Liver (tissue), 9 donors: ENCODE results near the gene POMT2. TPM values are rescaled to one million over a fixed set of nuclear protein-coding genes. Genes with fewer than 3 reads are reported as not detected.

Experiments used
- DNase-seq: peaks from one replicate; pipeline ENCODE4 v3.0.0-alpha.2; 2017; ENCODE audit warnings: low spot score
- H3K27ac ChIP-seq, 2 donors: one replicate each; pipeline ENCODE4 v1.7.0; 2013; ENCODE audit warnings: inconsistent platforms in 2 of 2, low read length in 2 of 2, control low read depth in 1 of 2, low read depth in 1 of 2, mild to moderate bottlenecking in 1 of 2
- H3K27me3 ChIP-seq, 4 donors: one replicate each; pipeline versions ENCODE4 v1.6.1 to v1.7.0; 2013; ENCODE audit warnings: low read length in 3 of 4, inconsistent platforms in 1 of 4, mild to moderate bottlenecking in 1 of 4, moderate library complexity in 1 of 4; ENCODE audit not compliant: control insufficient read depth in 4 of 4, insufficient read depth in 4 of 4
- H3K36me3 ChIP-seq, 4 donors: one replicate each; pipeline versions ENCODE4 v1.6.1 to v1.7.0; 2013; ENCODE audit warnings: low read length in 3 of 4, mild to moderate bottlenecking in 3 of 4, low read depth in 1 of 4, moderate library complexity in 1 of 4; ENCODE audit not compliant: control insufficient read depth in 4 of 4, insufficient read depth in 3 of 4
- H3K4me1 ChIP-seq, 4 donors: one replicate each; pipeline versions ENCODE4 v1.6.1 to v1.7.0; 2013; ENCODE audit warnings: low read length in 3 of 4, mild to moderate bottlenecking in 3 of 4, moderate library complexity in 1 of 4; ENCODE audit not compliant: control insufficient read depth in 4 of 4, insufficient read depth in 4 of 4
- H3K4me3 ChIP-seq, 3 donors: one replicate each; pipeline versions ENCODE4 v1.6.1 to v1.7.0; 2013; ENCODE audit warnings: low read length in 3 of 3, control low read depth in 1 of 3, low read depth in 1 of 3, mild to moderate bottlenecking in 1 of 3
- H3K9ac ChIP-seq, 2 donors: one replicate each; pipeline ENCODE4 v1.7.0; 2013; ENCODE audit warnings: low read length in 2 of 2, mild to moderate bottlenecking in 2 of 2, moderate library complexity in 2 of 2, control low read depth in 1 of 2, low read depth in 1 of 2
- H3K9me3 ChIP-seq, 4 donors: one replicate each; pipeline versions ENCODE4 v1.6.1 to v1.7.0; 2013; ENCODE audit warnings: low read length in 3 of 4; ENCODE audit not compliant: control insufficient read depth in 4 of 4
- EGR1 ChIP-seq, 2 donors: IDR thresholded peaks; 2 replicates each; pipeline ENCODE4 v1.6.1; 2016 to 2018; ENCODE audit warnings: antibody characterized with exemption in 2 of 2, low read depth in 2 of 2
- FOXA1 ChIP-seq: IDR thresholded peaks from 2 replicates; pipeline ENCODE4 v1.6.1; 2016; ENCODE audit warnings: antibody characterized with exemption
- FOXA2 ChIP-seq: IDR thresholded peaks from 2 replicates; pipeline ENCODE4 v1.6.1; 2016; ENCODE audit warnings: antibody characterized with exemption
- GABPA ChIP-seq, 2 donors: IDR thresholded peaks in 1 of 2; conservative IDR thresholded peaks in 1 of 2; 2 replicates each; pipeline ENCODE4 v1.6.1; 2016; ENCODE audit warnings: antibody characterized with exemption in 2 of 2, mild to moderate bottlenecking in 1 of 2, moderate library complexity in 1 of 2
- HNF4G ChIP-seq: IDR thresholded peaks from 2 replicates; pipeline ENCODE4 v1.6.1; 2016; ENCODE audit warnings: antibody characterized with exemption
- JUND ChIP-seq, 2 donors: IDR thresholded peaks; 2 replicates each; pipeline ENCODE4 v1.6.1; 2016; ENCODE audit warnings: antibody characterized with exemption in 2 of 2
- MAX ChIP-seq: IDR thresholded peaks from 2 replicates; pipeline ENCODE4 v1.6.1; 2016; ENCODE audit warnings: antibody characterized with exemption
- NR2F2 ChIP-seq: IDR thresholded peaks from 2 replicates; pipeline ENCODE4 v1.6.1; 2016; ENCODE audit warnings: antibody characterized with exemption
- RAD21 ChIP-seq, 2 donors: IDR thresholded peaks; 2 replicates each; pipeline ENCODE4 v1.6.1; 2016; ENCODE audit warnings: antibody characterized with exemption in 2 of 2, mild to moderate bottlenecking in 2 of 2
- REST ChIP-seq: IDR thresholded peaks from 2 replicates; pipeline ENCODE4 v1.6.1; 2016; ENCODE audit warnings: antibody characterized with exemption, mild to moderate bottlenecking
- RXRA ChIP-seq, 2 donors: IDR thresholded peaks; 2 replicates each; pipeline ENCODE4 v1.6.1; 2017 to 2018; ENCODE audit warnings: antibody characterized with exemption in 2 of 2, mild to moderate bottlenecking in 1 of 2
- SP1 ChIP-seq: IDR thresholded peaks from 2 replicates; pipeline ENCODE4 v1.6.1; 2018; ENCODE audit warnings: antibody characterized with exemption, mild to moderate bottlenecking
- TAF1 ChIP-seq: conservative IDR thresholded peaks from 2 replicates; pipeline ENCODE4 v1.6.1; 2016; ENCODE audit warnings: antibody characterized with exemption, mild to moderate bottlenecking
- YY1 ChIP-seq: IDR thresholded peaks from 2 replicates; pipeline ENCODE4 v1.6.1; 2016; ENCODE audit warnings: antibody characterized with exemption, mild to moderate bottlenecking
- WGBS: extraction: QIAGEN DNeasy Blood & Tissue Kit; methylation state at CpG from one replicate; pipeline ENCODE4 v1.1.7; 2013; 5-methylcytosine and 5-hydroxymethylcytosine counted together
- polyA plus RNA-seq, 2 donors: library from polyadenylated mRNA; stranded (reverse) in 1 of 2; unstranded in 1 of 2; fragments of 200-250 nt in 1 of 2; fragments of >200 nt in 1 of 2; fragmentation: Nextera tagmentation in 1 of 2; extraction: Ambion mirVana in 1 of 2; gene quantifications; one replicate each; pipeline versions ENCODE4 v1.2.1 to v1.2.3, GENCODE V29; 2013 to 2015
- total RNA-seq, 2 donors: library from RNA; depleted of rRNA; stranded (reverse); fragments of >200 nt; gene quantifications; one replicate each; pipeline ENCODE4 v1.2.3, GENCODE V29; 2014
- TF ChIP-seq, protein P1 (sequence below): fragments of 150-350 bp; IDR thresholded peaks from 2 replicates; pipeline ENCODE4 v1.5.1; 2017; ENCODE audit warnings: improper control_type of control experiment, low read depth, low read length; ENCODE audit not compliant: missing input control
- TF ChIP-seq, protein P2 (sequence below): IDR thresholded peaks from 2 replicates; pipeline ENCODE4 v1.6.1; 2016; ENCODE audit warnings: antibody characterized with exemption
- donor health status: healthy.
- donor health status: healthy.
- donor health status: healthy.
- donor health status: healthy.
- donor health status: healthy.

Gene POMT2
- total and polyA plus RNA-seq, 4 donors, result 4.8 to 13.1 (median 5.3) TPM

DNA sequence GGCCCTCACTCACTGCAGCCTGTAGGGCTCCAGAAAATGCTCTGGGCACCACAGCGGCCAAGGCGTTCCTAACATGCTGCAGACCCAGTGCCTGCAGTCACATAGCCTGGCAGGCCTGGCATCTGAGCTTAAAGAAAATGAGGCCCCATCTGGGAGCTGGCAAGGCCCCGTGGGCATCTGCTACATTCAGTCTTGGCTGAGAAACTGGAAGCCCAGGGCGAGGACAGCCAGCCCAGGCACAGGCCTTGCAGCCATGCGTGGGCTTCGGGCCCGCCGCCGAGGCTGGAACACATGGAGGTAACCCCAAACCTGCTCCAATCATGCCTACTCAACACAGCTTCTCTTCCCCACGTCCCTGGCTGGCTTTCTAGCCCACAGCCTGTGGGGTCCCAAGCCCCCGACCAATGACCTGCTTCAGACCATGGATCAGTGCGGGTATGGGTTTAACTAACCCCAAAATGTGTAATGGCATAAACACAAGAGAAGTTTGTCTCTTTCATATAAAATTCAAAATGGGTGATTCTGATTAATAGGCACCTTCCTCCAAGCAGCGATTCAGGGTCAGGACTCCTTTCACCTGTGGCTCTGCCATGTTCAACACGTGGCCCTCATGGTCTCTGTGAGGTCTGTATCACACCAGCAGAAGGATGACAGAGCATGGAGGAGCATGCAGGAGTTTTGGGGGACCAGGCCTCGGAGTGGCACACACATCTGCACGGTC lies 56.1 kb downstream of the POMT2 start:
- TF ChIP-seq EGR1 (IDR thresholded peaks at IDR 0.05; ENCODE audit: low read depth in 2 of 2), result no peak
- no peak for TF ChIP-seq SP1
- TF ChIP-seq RAD21 (IDR thresholded peaks at IDR 0.05), result no peak
- TF ChIP-seq, protein P1, sequence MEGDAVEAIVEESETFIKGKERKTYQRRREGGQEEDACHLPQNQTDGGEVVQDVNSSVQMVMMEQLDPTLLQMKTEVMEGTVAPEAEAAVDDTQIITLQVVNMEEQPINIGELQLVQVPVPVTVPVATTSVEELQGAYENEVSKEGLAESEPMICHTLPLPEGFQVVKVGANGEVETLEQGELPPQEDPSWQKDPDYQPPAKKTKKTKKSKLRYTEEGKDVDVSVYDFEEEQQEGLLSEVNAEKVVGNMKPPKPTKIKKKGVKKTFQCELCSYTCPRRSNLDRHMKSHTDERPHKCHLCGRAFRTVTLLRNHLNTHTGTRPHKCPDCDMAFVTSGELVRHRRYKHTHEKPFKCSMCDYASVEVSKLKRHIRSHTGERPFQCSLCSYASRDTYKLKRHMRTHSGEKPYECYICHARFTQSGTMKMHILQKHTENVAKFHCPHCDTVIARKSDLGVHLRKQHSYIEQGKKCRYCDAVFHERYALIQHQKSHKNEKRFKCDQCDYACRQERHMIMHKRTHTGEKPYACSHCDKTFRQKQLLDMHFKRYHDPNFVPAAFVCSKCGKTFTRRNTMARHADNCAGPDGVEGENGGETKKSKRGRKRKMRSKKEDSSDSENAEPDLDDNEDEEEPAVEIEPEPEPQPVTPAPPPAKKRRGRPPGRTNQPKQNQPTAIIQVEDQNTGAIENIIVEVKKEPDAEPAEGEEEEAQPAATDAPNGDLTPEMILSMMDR, result no peak
- TF ChIP-seq HNF4G, result no peak
- H3K9me3 ChIP-seq, result peaks cover 0 to 1% (median 0%) of the 10 kb centered on the region in 4 donors
- H3K27ac ChIP-seq, result no peak overlapping the region
- WGBS, result 85% methylated on average over 16 of the region's 16 CpGs
- H3K4me3 ChIP-seq, result no peak overlapping the region
- no peak for DNase-seq
- no peaks in the 10 kb centered on the region for H3K36me3 ChIP-seq
- H3K27me3 ChIP-seq, result peaks cover 0 to 7% (median 0%) of the 10 kb centered on the region in 4 donors
- no peak overlapping the region for H3K9ac ChIP-seq
- H3K4me1 ChIP-seq, result no peaks in the 10 kb centered on the region

DNA sequence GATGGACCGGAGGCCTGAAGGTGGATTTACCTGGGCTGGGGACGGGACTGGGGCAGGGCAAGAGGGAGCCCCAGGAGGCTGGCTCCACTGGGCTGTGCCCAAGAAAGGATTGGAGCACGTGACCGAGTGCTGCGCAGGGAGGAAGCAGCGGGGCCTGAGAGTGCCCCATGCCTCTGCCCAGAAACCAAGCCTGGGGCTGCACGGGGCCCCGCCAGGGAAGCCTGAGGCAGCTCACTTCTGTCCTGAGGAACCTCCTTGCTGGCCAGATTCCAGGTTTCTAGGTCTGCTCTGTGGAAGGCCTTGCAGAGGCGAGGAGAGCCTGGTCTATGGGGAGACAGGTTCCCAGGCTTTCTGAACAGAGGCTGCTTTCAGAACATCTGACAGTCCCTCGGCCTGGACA lies 60.1 kb downstream of the POMT2 start:
- Histone ChIP-seq H3K9ac (no peak overlapping the region), H3K27ac (no peak overlapping the region), H3K36me3 (no peaks in the 10 kb centered on the region), H3K4me3 (no peak overlapping the region), H3K4me1 (no peaks in the 10 kb centered on the region), H3K9me3 (no peaks in the 10 kb centered on the region), H3K27me3 (no peaks in the 10 kb centered on the region)
- WGBS, result 68% methylated on average over 10 of the region's 10 CpGs
- no peak for DNase-seq
- TF ChIP-seq HNF4G, result no peak
- TF ChIP-seq, protein P1, result no peak
- TF ChIP-seq RAD21 (IDR thresholded peaks at IDR 0.05), result no peak
- no peak for TF ChIP-seq MAX
- TF ChIP-seq TAF1, result no peak
- TF ChIP-seq EGR1 (IDR thresholded peaks at IDR 0.05; ENCODE audit: low read depth in 2 of 2), result no peak
- TF ChIP-seq SP1, result no peak
- no peak for TF ChIP-seq YY1
- no peak for TF ChIP-seq RXRA (IDR thresholded peaks at IDR 0.05)
- TF ChIP-seq NR2F2, result no peak
- TF ChIP-seq, protein P2, sequence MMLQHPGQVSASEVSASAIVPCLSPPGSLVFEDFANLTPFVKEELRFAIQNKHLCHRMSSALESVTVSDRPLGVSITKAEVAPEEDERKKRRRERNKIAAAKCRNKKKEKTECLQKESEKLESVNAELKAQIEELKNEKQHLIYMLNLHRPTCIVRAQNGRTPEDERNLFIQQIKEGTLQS, result no peak
- TF ChIP-seq GABPA (IDR thresholded peaks at IDR 0.05 in 1 of 2, conservative IDR thresholded peaks at IDR 0.05 in 1 of 2), result no peak

DNA sequence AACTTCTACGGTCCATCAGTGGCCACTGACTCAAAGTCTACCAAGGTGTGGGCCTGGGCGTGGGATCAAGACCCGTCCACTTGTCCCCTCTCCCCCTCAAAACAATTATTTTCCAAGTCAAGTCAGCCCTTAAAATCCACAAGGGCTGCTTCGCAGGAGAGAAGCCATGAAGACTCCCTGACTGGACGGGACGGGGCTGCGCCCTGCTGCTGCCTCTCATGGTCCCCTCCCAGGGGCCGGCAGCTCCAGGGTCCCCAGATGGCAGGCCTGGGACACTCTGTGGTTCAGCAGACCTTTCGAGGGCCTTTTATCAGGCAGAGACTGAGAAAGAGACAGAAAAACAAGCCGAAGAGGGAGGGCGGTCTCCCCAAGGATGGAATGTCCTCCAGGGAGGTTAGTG lies 60.5 kb downstream of the POMT2 start:
- no peaks in the 10 kb centered on the region for H3K36me3 ChIP-seq
- H3K9ac ChIP-seq, result no peak overlapping the region
- H3K27me3 ChIP-seq, result no peaks in the 10 kb centered on the region
- H3K9me3 ChIP-seq, result no peaks in the 10 kb centered on the region
- no peak for DNase-seq
- H3K4me1 ChIP-seq, result no peaks in the 10 kb centered on the region
- no peak overlapping the region for H3K27ac ChIP-seq
- no peak overlapping the region for H3K4me3 ChIP-seq
- 90% methylated on average over 11 of the region's 11 CpGs for WGBS
- TF ChIP-seq SP1 (no peak), TAF1 (no peak), GABPA (IDR thresholded peaks at IDR 0.05 in 1 of 2, conservative IDR thresholded peaks at IDR 0.05 in 1 of 2) (no peak), MAX (no peak), JUND (IDR thresholded peaks at IDR 0.05) (no peak), FOXA2 (no peak), FOXA1 (no peak), REST (no peak)
- TF ChIP-seq, protein P1, result no peak
